ENCODE data around the gene KIF3A.

KIF3A gene

GRCh38 chr5:132746954-132747615, 9.7 kb upstream of the KIF3A start, which contains the start of gene CCNI2:
CCNI2 (plus strand) TSS chr5:132747426; CDS start chr5:132747496, 70 bp downstream.
- peak; percentile 79 for ATAC-seq
- TF ChIP-seq OSR1 (CRISPR knock-in tag; IDR thresholded peaks at IDR 0.05) (no peak), PPARA (CRISPR knock-in tag; IDR thresholded peaks at IDR 0.05; ENCODE audit: borderline replicate concordance) (no peak), ESRRG (CRISPR knock-in tag; IDR thresholded peaks at IDR 0.05) (no peak), GLIS3 (CRISPR knock-in tag; IDR thresholded peaks at IDR 0.05) (no peak)

DNA sequence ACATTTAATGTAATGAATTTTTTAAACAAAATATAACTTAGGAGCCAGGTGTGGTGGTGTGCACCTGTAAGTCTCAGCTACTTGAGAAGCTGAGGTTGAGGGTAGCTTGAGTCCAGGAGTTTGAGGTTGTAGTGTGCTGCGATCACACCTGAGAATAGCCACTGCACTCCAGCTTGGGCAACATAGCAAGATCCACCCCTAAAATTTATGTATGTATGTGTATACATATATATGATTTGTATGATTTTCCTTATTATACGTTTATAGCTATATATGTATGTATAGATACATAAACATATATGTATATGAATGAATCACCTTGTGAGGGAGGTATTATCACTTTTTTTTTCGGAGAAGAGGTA, 9.2 kb upstream of the KIF3A start:
- ATAC-seq, result no peak
- TF ChIP-seq BACH2 (CRISPR knock-in tag; IDR thresholded peaks at IDR 0.05; ENCODE audit: borderline replicate concordance) (no peak), OSR1 (CRISPR knock-in tag; IDR thresholded peaks at IDR 0.05) (no peak), TCF4 (CRISPR knock-in tag; IDR thresholded peaks at IDR 0.05; ENCODE audit: borderline replicate concordance) (no peak), SNAI2 (CRISPR knock-in tag; IDR thresholded peaks at IDR 0.05) (no peak), ZNF8 (CRISPR knock-in tag; IDR thresholded peaks at IDR 0.05) (no peak), RARB (CRISPR knock-in tag; IDR thresholded peaks at IDR 0.05) (no peak), CREB5 (CRISPR knock-in tag; IDR thresholded peaks at IDR 0.05; ENCODE audit: low read depth) (no peak), TSHZ2 (CRISPR knock-in tag; IDR thresholded peaks at IDR 0.05) (no peak)

GRCh38 chr5:132744659-132745058, 7.3 kb upstream of the KIF3A start:
- ATAC-seq, result no peak
- TF ChIP-seq GLIS3 (CRISPR knock-in tag; IDR thresholded peaks at IDR 0.05) (no peak), TSHZ2 (CRISPR knock-in tag; IDR thresholded peaks at IDR 0.05) (no peak), ESRRG (CRISPR knock-in tag; IDR thresholded peaks at IDR 0.05) (no peak), TOX (CRISPR knock-in tag; IDR thresholded peaks at IDR 0.05; ENCODE audit: borderline replicate concordance) (no peak), ZC3H10 (CRISPR knock-in tag; IDR thresholded peaks at IDR 0.05) (no peak), ZNF70 (CRISPR knock-in tag; IDR thresholded peaks at IDR 0.05) (no peak), POU6F1 (CRISPR knock-in tag; IDR thresholded peaks at IDR 0.05; ENCODE audit: borderline replicate concordance, low read depth) (no peak), PPARA (CRISPR knock-in tag; IDR thresholded peaks at IDR 0.05; ENCODE audit: borderline replicate concordance) (no peak), ARNTL (CRISPR knock-in tag; IDR thresholded peaks at IDR 0.05; ENCODE audit: borderline replicate concordance, low read depth) (no peak), ZFP30 (CRISPR knock-in tag; IDR thresholded peaks at IDR 0.05) (no peak), PATZ1 (CRISPR knock-in tag; IDR thresholded peaks at IDR 0.05; ENCODE audit: borderline replicate concordance) (no peak), ZFP3 (CRISPR knock-in tag; IDR thresholded peaks at IDR 0.05) (no peak), TCF4 (CRISPR knock-in tag; IDR thresholded peaks at IDR 0.05; ENCODE audit: borderline replicate concordance) (no peak), BACH2 (CRISPR knock-in tag; IDR thresholded peaks at IDR 0.05; ENCODE audit: borderline replicate concordance) (no peak), CREB5 (CRISPR knock-in tag; IDR thresholded peaks at IDR 0.05; ENCODE audit: low read depth) (no peak), CSDC2 (CRISPR knock-in tag; IDR thresholded peaks at IDR 0.05) (no peak), ZNF8 (CRISPR knock-in tag; IDR thresholded peaks at IDR 0.05) (no peak), RARB (CRISPR knock-in tag; IDR thresholded peaks at IDR 0.05) (no peak), ZNF565 (CRISPR knock-in tag; conservative IDR thresholded peaks at IDR 0.05; ENCODE audit: low read depth) (no peak)

All from SK-N-SH treated with all-trans-retinoic acid at 6 μM for 48 hours (cell line).